Colonic mucosa (tissue), 4 donors: ENCODE results near the gene SPIN1. TPM values are rescaled to one million over a fixed set of nuclear protein-coding genes. Genes with fewer than 3 reads are reported as not detected.

Experiments used
- DNase-seq: peaks from one replicate; pipeline ENCODE4 v3.0.0-alpha.2; 2020
- H3K27ac ChIP-seq: fragments of 200-600 bp; one replicate; pipeline ENCODE4 v1.8.0; 2021
- H3K27me3 ChIP-seq: fragments of 200-600 bp; one replicate; pipeline ENCODE4 v1.8.0; 2021
- H3K36me3 ChIP-seq: fragments of 200-600 bp; one replicate; pipeline ENCODE4 v1.8.0; 2021
- H3K4me1 ChIP-seq: fragments of 200-600 bp; one replicate; pipeline ENCODE4 v1.8.0; 2021; ENCODE audit warnings: mild to moderate bottlenecking
- H3K4me3 ChIP-seq: fragments of 200-600 bp; one replicate; pipeline ENCODE4 v1.8.0; 2021
- H3K9ac ChIP-seq, 2 donors: one replicate each; pipeline ENCODE4 v1.7.0; 2013; ENCODE audit warnings: control low read depth in 2 of 2, low read depth in 2 of 2, low read length in 2 of 2
- H3K9me3 ChIP-seq: fragments of 200-600 bp; one replicate; pipeline ENCODE4 v1.8.0; 2021
- intact Hi-C: fragments of 100-400 bp; cut with DNase I; formaldehyde crosslinking; loops from one replicate; pipeline ENCODE4 v1.14.1; 2022
- total RNA-seq, 2 donors: library from RNA; stranded (reverse); fragmentation: NEBNext Ultra II Directional in 1 of 2; extraction: Animal tissue kit (Norgen Biotek cat#: 25700) in 1 of 2; gene quantifications; one replicate each; pipeline ENCODE4 v1.2.1, GENCODE V29; 2021
- TF ChIP-seq, protein P1 (sequence below): fragments of 200-600 bp; IDR thresholded peaks from one replicate; pipeline ENCODE4 v1.8.0; 2022; ENCODE audit warnings: antibody characterized with exemption, mild to moderate bottlenecking
- donor health status: healthy.
- donor health status: DM: no; HTN: no; CAD: no.
- donor health status: DM: no; HTN: no; CAD: no.

The SPIN1 gene
- total RNA-seq, 2 donors from 2014 or later, result 51.4 to 68.0 TPM

DNA sequence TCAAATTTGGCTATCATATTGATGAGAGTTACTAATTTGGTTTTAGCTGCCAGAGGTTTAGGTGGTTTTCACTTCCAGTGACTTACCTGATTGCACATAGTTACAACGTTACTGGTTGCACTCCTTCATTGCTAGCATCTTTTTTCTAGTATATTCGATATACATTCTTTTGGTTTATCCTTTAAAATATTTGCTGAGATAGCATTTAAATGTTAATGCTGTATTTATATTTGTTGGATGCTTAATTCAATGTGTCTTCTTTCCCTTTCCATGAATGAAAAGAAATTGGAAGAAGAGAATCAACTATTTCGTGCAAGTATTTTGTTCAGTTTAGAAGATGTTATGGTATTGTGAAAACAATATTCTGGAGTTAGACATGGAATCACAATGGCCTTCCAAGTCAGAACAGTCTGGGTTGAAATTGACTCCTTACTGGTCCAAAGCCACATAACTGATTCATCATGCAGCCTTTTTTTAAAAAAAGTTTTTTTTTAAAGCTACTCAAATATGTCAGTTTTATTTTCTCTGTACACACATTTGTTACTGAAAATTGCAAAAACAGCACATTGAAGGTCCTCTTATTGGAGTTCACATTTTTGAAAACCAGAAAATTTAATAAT is 2.2 kb downstream of the SPIN1 start:
- Histone ChIP-seq H3K4me1 (peaks cover 4% of the 10 kb centered on the region), H3K27me3 (no peaks in the 10 kb centered on the region), H3K36me3 (no peaks in the 10 kb centered on the region), H3K9me3 (no peaks in the 10 kb centered on the region), H3K27ac (no peak overlapping the region), H3K9ac (no peak overlapping the region), H3K4me3 (no peak overlapping the region)
- no peak for DNase-seq
- TF ChIP-seq, protein P1, sequence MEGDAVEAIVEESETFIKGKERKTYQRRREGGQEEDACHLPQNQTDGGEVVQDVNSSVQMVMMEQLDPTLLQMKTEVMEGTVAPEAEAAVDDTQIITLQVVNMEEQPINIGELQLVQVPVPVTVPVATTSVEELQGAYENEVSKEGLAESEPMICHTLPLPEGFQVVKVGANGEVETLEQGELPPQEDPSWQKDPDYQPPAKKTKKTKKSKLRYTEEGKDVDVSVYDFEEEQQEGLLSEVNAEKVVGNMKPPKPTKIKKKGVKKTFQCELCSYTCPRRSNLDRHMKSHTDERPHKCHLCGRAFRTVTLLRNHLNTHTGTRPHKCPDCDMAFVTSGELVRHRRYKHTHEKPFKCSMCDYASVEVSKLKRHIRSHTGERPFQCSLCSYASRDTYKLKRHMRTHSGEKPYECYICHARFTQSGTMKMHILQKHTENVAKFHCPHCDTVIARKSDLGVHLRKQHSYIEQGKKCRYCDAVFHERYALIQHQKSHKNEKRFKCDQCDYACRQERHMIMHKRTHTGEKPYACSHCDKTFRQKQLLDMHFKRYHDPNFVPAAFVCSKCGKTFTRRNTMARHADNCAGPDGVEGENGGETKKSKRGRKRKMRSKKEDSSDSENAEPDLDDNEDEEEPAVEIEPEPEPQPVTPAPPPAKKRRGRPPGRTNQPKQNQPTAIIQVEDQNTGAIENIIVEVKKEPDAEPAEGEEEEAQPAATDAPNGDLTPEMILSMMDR, result no peak
- intact Hi-C loops, result loop anchor here (10.0 kb wide), 1 partner anchor 184 kb away; no protein-coding TSS in a partner anchor

DNA sequence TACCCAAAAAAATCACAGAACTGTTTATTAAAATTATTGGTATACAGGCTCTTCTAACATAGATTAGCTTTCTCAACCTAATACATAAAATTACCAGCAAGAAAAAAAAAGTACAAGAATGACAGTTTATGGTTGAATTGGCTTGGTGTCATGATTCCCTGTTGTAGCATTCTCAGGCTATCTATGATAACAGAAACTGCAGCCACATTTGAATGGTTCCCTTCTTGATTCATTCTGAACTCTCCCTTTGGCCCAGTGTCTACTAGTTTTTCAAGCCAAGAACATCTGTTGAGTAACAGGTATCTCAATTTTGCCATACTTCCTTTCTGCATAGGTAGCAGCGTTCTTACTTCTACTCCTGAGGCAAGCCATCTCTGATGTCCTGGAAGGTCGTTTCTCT is 3.0 kb downstream of the SPIN1 start:
- Histone ChIP-seq H3K4me3 (no peak overlapping the region), H3K27me3 (no peaks in the 10 kb centered on the region), H3K4me1 (peaks cover 4% of the 10 kb centered on the region), H3K27ac (no peak overlapping the region), H3K9me3 (no peaks in the 10 kb centered on the region), H3K36me3 (no peaks in the 10 kb centered on the region), H3K9ac (no peak overlapping the region)
- TF ChIP-seq, protein P1, result no peak
- no peak for DNase-seq
- intact Hi-C loops, result loop anchor here (10.0 kb wide), 1 partner anchor 184 kb away; no protein-coding TSS in a partner anchor

DNA sequence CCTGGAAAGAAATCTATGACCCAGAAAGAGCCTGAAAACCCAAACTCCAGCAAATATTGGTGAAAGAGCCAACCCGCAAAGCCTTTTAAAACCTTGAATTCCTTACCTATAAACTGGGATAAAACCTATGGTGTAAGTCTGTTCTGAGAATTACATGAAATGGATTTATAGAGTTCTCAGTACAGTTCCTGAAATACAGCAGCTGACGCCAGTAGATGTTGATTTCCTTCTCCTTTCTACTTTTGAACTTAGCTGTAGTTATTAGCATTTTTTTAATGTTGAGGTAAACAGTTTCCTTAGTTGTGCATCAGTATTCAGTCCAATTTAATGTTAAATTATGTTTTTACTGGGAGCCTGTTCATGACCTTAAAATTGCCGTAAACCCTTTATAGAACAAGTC is 3.7 kb downstream of the SPIN1 start:
- peaks cover 4% of the 10 kb centered on the region for H3K4me1 ChIP-seq
- TF ChIP-seq, protein P1, result no peak

DNA sequence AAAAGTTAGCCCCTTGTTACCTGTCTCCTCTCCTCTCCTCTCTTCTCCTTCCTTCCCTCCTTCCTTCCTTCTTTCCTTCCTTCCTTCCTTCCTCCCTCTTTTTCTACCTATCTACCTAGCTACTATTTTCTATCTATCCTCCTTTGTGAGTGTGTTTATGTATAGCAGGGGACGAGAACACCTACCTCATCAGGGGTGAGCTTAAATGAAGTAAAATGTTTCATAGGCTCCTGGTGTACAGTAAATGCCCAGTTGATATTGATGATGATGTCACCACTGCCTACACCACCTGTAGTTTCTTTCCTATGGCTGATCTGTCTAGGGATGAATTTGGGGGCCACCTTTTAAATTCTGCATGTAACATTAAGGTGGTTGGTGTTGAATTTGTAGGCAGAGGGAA is 4.3 kb downstream of the SPIN1 start:
- Histone ChIP-seq H3K9me3 (no peaks in the 10 kb centered on the region), H3K27ac (no peak overlapping the region), H3K4me1 (peaks cover 4% of the 10 kb centered on the region), H3K27me3 (no peaks in the 10 kb centered on the region), H3K36me3 (no peaks in the 10 kb centered on the region), H3K9ac (no peak overlapping the region), H3K4me3 (no peak overlapping the region)
- no peak for DNase-seq
- intact Hi-C loops, result loop anchor here (10.0 kb wide), 1 partner anchor 182 kb away; no protein-coding TSS in a partner anchor
- TF ChIP-seq, protein P1, result no peak

More for the DNA sequence above, 3.7 kb downstream of the SPIN1 start:
- no peak overlapping the region for H3K4me3 ChIP-seq
- H3K9ac ChIP-seq, result no peak overlapping the region
- no peaks in the 10 kb centered on the region for H3K36me3 ChIP-seq
- H3K27me3 ChIP-seq, result no peaks in the 10 kb centered on the region
- H3K27ac ChIP-seq, result no peak overlapping the region
- intact Hi-C loops, result loop anchor here (10.0 kb wide), 1 partner anchor 183 kb away; no protein-coding TSS in a partner anchor
- no peak for DNase-seq
- no peaks in the 10 kb centered on the region for H3K9me3 ChIP-seq

DNA sequence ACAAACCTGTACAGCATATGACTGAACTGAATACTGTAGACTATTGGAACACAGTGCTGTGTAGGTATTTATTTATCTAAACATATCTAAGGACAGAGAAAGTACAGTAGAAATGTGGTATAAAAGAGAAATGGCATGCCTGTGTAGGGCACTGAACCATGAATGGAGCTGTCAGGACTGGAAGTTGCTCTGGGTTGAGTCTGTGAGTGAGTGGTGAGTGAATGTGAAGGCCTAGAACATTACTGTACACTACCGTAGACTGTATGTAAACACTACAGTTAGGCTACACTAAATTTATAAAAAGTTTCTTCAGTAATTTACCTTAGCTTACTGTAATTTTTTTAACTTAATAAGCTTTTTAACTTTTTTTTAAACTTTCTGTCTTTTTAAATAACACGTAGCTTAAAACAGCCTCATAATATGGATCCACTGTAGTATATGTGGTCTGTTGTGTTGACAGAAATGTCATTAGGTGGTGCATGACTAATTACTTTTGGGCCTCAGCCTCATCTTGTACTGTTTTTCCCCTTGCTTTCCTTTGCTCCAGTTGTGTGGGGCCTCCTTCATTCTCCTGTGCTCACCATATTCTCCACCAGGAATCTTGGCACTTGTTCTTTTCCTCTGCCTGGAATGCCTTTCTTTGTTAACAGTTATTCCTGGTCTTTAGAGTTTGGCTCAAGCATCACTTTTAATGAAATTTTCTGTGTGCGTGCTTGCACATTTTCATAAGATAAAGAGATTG is 8.8 kb downstream of the SPIN1 start:
- no peaks in the 10 kb centered on the region for H3K9me3 ChIP-seq
- DNase-seq, result no peak
- TF ChIP-seq, protein P1, result no peak
- intact Hi-C loops, result loop anchor here (10.0 kb wide), 1 partner anchor 178 kb away; no protein-coding TSS in a partner anchor
- H3K4me3 ChIP-seq, result no peak overlapping the region
- no peaks in the 10 kb centered on the region for H3K27me3 ChIP-seq
- H3K4me1 ChIP-seq, result no peaks in the 10 kb centered on the region
- no peaks in the 10 kb centered on the region for H3K36me3 ChIP-seq
- no peak overlapping the region for H3K9ac ChIP-seq
- no peak overlapping the region for H3K27ac ChIP-seq
